Stimulated activated CD4-positive, alpha-beta T cell treated with anti-CD3 and anti-CD28 coated beads, Interleukin-1b, Interleukin-23, amount 100 ng/mL, for 48 hours (primary cell): ENCODE data around the gene CDK10.

Experiments used
- DNase-seq: peaks from one replicate; pipeline ENCODE4 v3.0.0-alpha.2; 2020

CDK10 gene

GRCh38 chr16:89738072-89738377 is 51.5 kb downstream of the CDK10 start:
- DNase-seq: no peak

- DNase-seq: no peak
These were observed 52.2 kb downstream of the CDK10 start for GRCh38 chr16:89738538-89739317.

GRCh38 chr16:89739383-89739782 is 52.9 kb downstream of the CDK10 start:
- no peak for DNase-seq

GRCh38 chr16:89741342-89742014 is 55.0 kb downstream of the CDK10 start:
- DNase-seq: no peak

GRCh38 chr16:89742948-89743347 is 56.5 kb downstream of the CDK10 start:
- no peak for DNase-seq

- DNase-seq: no peak
These were observed 58.3 kb downstream of the CDK10 start for GRCh38 chr16:89744813-89745212.
